ENCODE results near the gene CD53. TPM values are rescaled to one million over a fixed set of nuclear protein-coding genes. Genes with fewer than 3 reads are reported as not detected.

CD53 gene
- total RNA-seq, 1 experiment from 2014 or later: not detected

Other genes starting within 250 kb of the CD53 start
- not detected in 2 replicates for gene KCNA3, start 198.2 kb upstream of the CD53 start, total RNA-seq (2014; rRNA removed; shearing (Covaris generic); ENCODE audit: low replicate concordance)
- gene LRIF1, start 90.8 kb downstream of the CD53 start, total RNA-seq (2014; rRNA removed; shearing (Covaris generic); ENCODE audit: low replicate concordance): not detected in 2 replicates

Measured in Caki2 (cell line).